ENCODE results near the gene UQCC5.

UQCC5 gene

GRCh38 chr3:52536369-52537164 is at the start of gene UQCC5:
Gene UQCC5 (plus strand): TSS chr3:52536605. CDS start chr3:52536756, 151 bp downstream.
- DNase-seq, result peak; percentile 99

GRCh38 chr3:52487050-52487787 is 49.2 kb upstream of the UQCC5 start:
- DNase-seq, result no peak

GRCh38 chr3:52487788-52488691 is 48.4 kb upstream of the UQCC5 start:
- no peak for DNase-seq

- DNase-seq, result no peak
Measured at GRCh38 chr3:52488746-52489145, 47.7 kb upstream of the UQCC5 start.

GRCh38 chr3:52489453-52489852 is 47.0 kb upstream of the UQCC5 start:
- no peak for DNase-seq

GRCh38 chr3:52490035-52490938 is 46.1 kb upstream of the UQCC5 start:
- DNase-seq, result no peak

GRCh38 chr3:52490939-52491526 is 45.4 kb upstream of the UQCC5 start:
- DNase-seq, result no peak

- no peak for DNase-seq
Measured at GRCh38 chr3:52492059-52492458, 44.3 kb upstream of the UQCC5 start.

GRCh38 chr3:52493232-52494017 is 43.0 kb upstream of the UQCC5 start:
- DNase-seq, result no peak

- DNase-seq, result no peak
Measured at GRCh38 chr3:52494445-52494844, 42.0 kb upstream of the UQCC5 start.

- DNase-seq, result no peak
Measured at GRCh38 chr3:52494886-52495495, 41.4 kb upstream of the UQCC5 start, which contains the start of gene STAB1. Gene STAB1 (plus strand): TSS chr3:52495338. CDS start chr3:52495414, 76 bp downstream.

- no peak for DNase-seq
Measured at GRCh38 chr3:52495777-52496602, 40.4 kb upstream of the UQCC5 start.

GRCh38 chr3:52498137-52499054 is 38.0 kb upstream of the UQCC5 start:
- peak; percentile 22 for DNase-seq

- DNase-seq, result no peak
Measured at GRCh38 chr3:52501046-52501445, 35.4 kb upstream of the UQCC5 start.

GRCh38 chr3:52502001-52502400 is 34.4 kb upstream of the UQCC5 start:
- no peak for DNase-seq

- no peak for DNase-seq
Measured at GRCh38 chr3:52502808-52503350, 33.5 kb upstream of the UQCC5 start.

- DNase-seq, result no peak
Measured at GRCh38 chr3:52503788-52504424, 32.5 kb upstream of the UQCC5 start.

Data from fibroblast of skin of right biceps (primary cell).